ENCODE data around the gene R3HDM4.

The R3HDM4 gene

GRCh38 chr19:929891-930258, 16.9 kb upstream of the R3HDM4 start:
- no peak for DNase-seq

GRCh38 chr19:929203-929890, 16.3 kb upstream of the R3HDM4 start:
- no peak for DNase-seq

GRCh38 chr19:928471-929202, 15.6 kb upstream of the R3HDM4 start:
- DNase-seq: peak; percentile 9

GRCh38 chr19:927780-928401, 14.9 kb upstream of the R3HDM4 start:
- DNase-seq: no peak

- DNase-seq: no peak
These were observed 14.3 kb upstream of the R3HDM4 start for GRCh38 chr19:927351-927779.

- DNase-seq: peak; percentile 30
These were observed 13.8 kb upstream of the R3HDM4 start for GRCh38 chr19:926589-927350.

- no peak for DNase-seq
These were observed 13.2 kb upstream of the R3HDM4 start for GRCh38 chr19:926323-926588.

GRCh38 chr19:925526-926322, 12.7 kb upstream of the R3HDM4 start, which contains the start of gene ARID3A:
TSS of gene ARID3A (plus strand) at chr19:926035. CDS start at chr19:929529, 3,494 bp downstream.
- DNase-seq: peak; percentile 85

- peak; percentile 24 for DNase-seq
These were observed 12.1 kb upstream of the R3HDM4 start for GRCh38 chr19:925087-925525.

- no peak for DNase-seq
These were observed 11.6 kb upstream of the R3HDM4 start for GRCh38 chr19:924553-925086.

- DNase-seq: no peak
These were observed 7.2 kb upstream of the R3HDM4 start for GRCh38 chr19:920051-920864.

GRCh38 chr19:919199-920050, 6.4 kb upstream of the R3HDM4 start:
- DNase-seq: no peak

GRCh38 chr19:918481-919198, 5.6 kb upstream of the R3HDM4 start:
- DNase-seq: no peak

- no peak for DNase-seq
These were observed 5.1 kb upstream of the R3HDM4 start for GRCh38 chr19:918152-918437.

GRCh38 chr19:917323-918151, 4.5 kb upstream of the R3HDM4 start, which contains the start of gene KISS1R:
TSS of gene KISS1R (plus strand) at chr19:917333. CDS start at chr19:917503, 170 bp downstream.
- DNase-seq: no peak

- DNase-seq: no peak
These were observed 3.8 kb upstream of the R3HDM4 start for GRCh38 chr19:916645-917322.

- DNase-seq: no peak
These were observed 589 bp downstream of the R3HDM4 start for GRCh38 chr19:912181-913079.
